Cardiac fibroblast (primary cell): ENCODE results near the gene PDXDC1.
A peak's percentile ranks its signal among the peaks of the same experiment; 100 is the strongest.

Experiments
- DNase-seq, 2 donors: peaks; one replicate each; pipeline versions ENCODE4 v3.0.0 to v3.0.0-alpha.2; 2010; ENCODE audit warnings: low read depth in 2 of 2
- H3K4me3 ChIP-seq, 2 donors: replicated peaks in 1 of 2; 1 replicate in 1 of 2; 2 replicates in 1 of 2; pipeline ENCODE4 v1.5.1; 2011; ENCODE audit warnings: low read depth in 2 of 2, low read length in 2 of 2, mild to moderate bottlenecking in 2 of 2, moderate library complexity in 1 of 2
- CTCF ChIP-seq: IDR thresholded peaks from one replicate; pipeline ENCODE4 v1.5.1; 2011; ENCODE audit warnings: low read depth, mild to moderate bottlenecking, low read length, inconsistent platforms

The PDXDC1 gene

GRCh38 chr16:15031179-15031578, 56.4 kb downstream of the PDXDC1 start:
- DNase-seq, result no peak
- TF ChIP-seq CTCF, result no peak
- H3K4me3 ChIP-seq, result no peak overlapping the region

- H3K4me3 ChIP-seq, result no peak overlapping the region
- no peak for TF ChIP-seq CTCF
- DNase-seq, result no peak
These were observed 56.8 kb downstream of the PDXDC1 start for GRCh38 chr16:15031586-15031985.

- no peak for TF ChIP-seq CTCF
- peak; percentile 35 to 51 for DNase-seq
- H3K4me3 ChIP-seq, result no peak overlapping the region
These were observed 57.9 kb downstream of the PDXDC1 start for GRCh38 chr16:15032547-15033308.

- TF ChIP-seq CTCF, result no peak
- peak in 1 of 2 donors; percentile 40 for DNase-seq
- H3K4me3 ChIP-seq, result no peak overlapping the region
These were observed 58.5 kb downstream of the PDXDC1 start for GRCh38 chr16:15033309-15033707.

GRCh38 chr16:15034266-15035162, 59.7 kb downstream of the PDXDC1 start:
- no peak for TF ChIP-seq CTCF
- H3K4me3 ChIP-seq, result no peak overlapping the region
- DNase-seq, result peak; percentile 22 to 48

GRCh38 chr16:15035163-15035729, 60.4 kb downstream of the PDXDC1 start:
- no peak overlapping the region for H3K4me3 ChIP-seq
- no peak for TF ChIP-seq CTCF
- no peak for DNase-seq
